Superior temporal gyrus (tissue), 1 donor: ENCODE results near the gene TCFL5.
"Not testable (repeated sequence)": the region's sequence is repeated elsewhere in the genome, so short reads cannot be mapped to it uniquely, and the experiment has no call there.

Experiments used
- DNase-seq: peaks from one replicate; pipeline ENCODE4 v3.0.0-alpha.2; 2016; ENCODE audit errors: extremely low spot score

The TCFL5 gene

GRCh38 chr20:62855120-62855519 lies 6.5 kb downstream of the TCFL5 start:
- DNase-seq, result no peak

GRCh38 chr20:62854121-62854520 lies 7.5 kb downstream of the TCFL5 start:
- no peak for DNase-seq

- not testable (repeated sequence) for DNase-seq
Observed at GRCh38 chr20:62853304-62853703, 8.3 kb downstream of the TCFL5 start.

- no peak for DNase-seq
Observed at GRCh38 chr20:62852841-62853240, 8.8 kb downstream of the TCFL5 start.

GRCh38 chr20:62852196-62852595 lies 9.4 kb downstream of the TCFL5 start:
- no peak for DNase-seq

- peak; percentile 88 for DNase-seq
Observed at GRCh38 chr20:62850333-62850974, 11.2 kb downstream of the TCFL5 start.

GRCh38 chr20:62849431-62849830 lies 12.2 kb downstream of the TCFL5 start:
- no peak for DNase-seq

GRCh38 chr20:62848917-62849316 lies 12.7 kb downstream of the TCFL5 start:
- DNase-seq, result not testable (repeated sequence)

GRCh38 chr20:62846166-62846890 lies 15.3 kb downstream of the TCFL5 start:
- peak; percentile 41 for DNase-seq

GRCh38 chr20:62845416-62846160 lies 16.0 kb downstream of the TCFL5 start:
- peak; percentile 61 for DNase-seq

- no peak for DNase-seq
Observed at GRCh38 chr20:62844182-62844581, 17.4 kb downstream of the TCFL5 start.

- no peak for DNase-seq
Observed at GRCh38 chr20:62843656-62844055, 18.0 kb downstream of the TCFL5 start.

- no peak for DNase-seq
Observed at GRCh38 chr20:62841705-62842212, 19.9 kb downstream of the TCFL5 start.

GRCh38 chr20:62840244-62841197 lies 21.1 kb downstream of the TCFL5 start:
- no peak for DNase-seq

- DNase-seq, result no peak
Observed at GRCh38 chr20:62839816-62840215, 21.8 kb downstream of the TCFL5 start.

- DNase-seq, result no peak
Observed at GRCh38 chr20:62839261-62839660, 22.4 kb downstream of the TCFL5 start.

GRCh38 chr20:62838128-62838891 lies 23.3 kb downstream of the TCFL5 start:
- DNase-seq, result no peak

GRCh38 chr20:62837790-62838127 lies 23.9 kb downstream of the TCFL5 start:
- no peak for DNase-seq

GRCh38 chr20:62836967-62837490 lies 24.6 kb downstream of the TCFL5 start:
- no peak for DNase-seq
